ENCODE results near the gene NLRP13.
"Not testable (repeated sequence)": the region's sequence is repeated elsewhere in the genome, so short reads cannot be mapped to it uniquely, and the experiment has no call there.

The NLRP13 gene

GRCh38 chr19:55931936-55932386, at the start of gene NLRP13:
NLRP13 (minus strand) TSS chr19:55932336; CDS start chr19:55932311, 25 bp downstream.
- Mint-ChIP-seq H3K36me3 (ENCODE audit: insufficient read depth) (peaks cover 4% of the 10 kb centered on the region), H3K27me3 (peaks cover 17% of the 10 kb centered on the region), H3K27ac (ENCODE audit: low read depth) (no peak within 1 kb of the TSS), H3K4me3 (no peak within 1 kb of the TSS), H3K4me1 (no peaks in the 10 kb centered on the region), H3K9me3 (peaks cover 19% of the 10 kb centered on the region)
- DNase-seq (ENCODE audit: low spot score in 2 of 2) (no peak), ATAC-seq (replicated peaks; ENCODE audit: extremely low read depth, poor library complexity, severe bottlenecking) (no peak)

GRCh38 chr19:55980415-55980814, 48.3 kb upstream of the NLRP13 start:
- Mint-ChIP-seq H3K27me3 (peaks cover 16% of the 10 kb centered on the region), H3K4me1 (no peaks in the 10 kb centered on the region), H3K36me3 (ENCODE audit: insufficient read depth) (no peaks in the 10 kb centered on the region), H3K27ac (ENCODE audit: low read depth) (no peak overlapping the region), H3K9me3 (no peaks in the 10 kb centered on the region), H3K4me3 (no peak overlapping the region)
- DNase-seq (ENCODE audit: low spot score in 2 of 2) (no peak), ATAC-seq (replicated peaks; ENCODE audit: extremely low read depth, poor library complexity, severe bottlenecking) (no peak)

GRCh38 chr19:55973982-55974381, 41.8 kb upstream of the NLRP13 start:
- Mint-ChIP-seq H3K27ac (ENCODE audit: low read depth) (no peak overlapping the region), H3K9me3 (peaks cover 18% of the 10 kb centered on the region), H3K4me3 (no peak overlapping the region), H3K27me3 (peaks cover 11% of the 10 kb centered on the region), H3K36me3 (ENCODE audit: insufficient read depth) (no peaks in the 10 kb centered on the region), H3K4me1 (no peaks in the 10 kb centered on the region)
- ATAC-seq (replicated peaks; ENCODE audit: extremely low read depth, poor library complexity, severe bottlenecking) (no peak), DNase-seq (ENCODE audit: low spot score in 2 of 2) (no peak)

GRCh38 chr19:55962186-55962585, 30.1 kb upstream of the NLRP13 start:
- DNase-seq (ENCODE audit: low spot score in 2 of 2) (no peak), ATAC-seq (replicated peaks; ENCODE audit: extremely low read depth, poor library complexity, severe bottlenecking) (no peak)
- H3K27ac Mint-ChIP-seq (ENCODE audit: low read depth): no peak overlapping the region
- H3K27me3 Mint-ChIP-seq: no peaks in the 10 kb centered on the region
- no peak overlapping the region for H3K4me3 Mint-ChIP-seq
- no peaks in the 10 kb centered on the region for H3K4me1 Mint-ChIP-seq
- H3K36me3 Mint-ChIP-seq (ENCODE audit: insufficient read depth): no peaks in the 10 kb centered on the region
- H3K9me3 Mint-ChIP-seq: peaks cover 5% of the 10 kb centered on the region

- H3K27ac Mint-ChIP-seq (ENCODE audit: low read depth): no peak overlapping the region
- ATAC-seq (replicated peaks; ENCODE audit: extremely low read depth, poor library complexity, severe bottlenecking) (no peak), DNase-seq (ENCODE audit: low spot score in 2 of 2) (no peak)
- no peaks in the 10 kb centered on the region for H3K27me3 Mint-ChIP-seq
- no peak overlapping the region for H3K4me3 Mint-ChIP-seq
- H3K4me1 Mint-ChIP-seq: no peaks in the 10 kb centered on the region
- H3K9me3 Mint-ChIP-seq: no peaks in the 10 kb centered on the region
- H3K36me3 Mint-ChIP-seq (ENCODE audit: insufficient read depth): no peaks in the 10 kb centered on the region
Measured at GRCh38 chr19:55959996-55960675, 28.0 kb upstream of the NLRP13 start.

GRCh38 chr19:55958356-55958755, 26.2 kb upstream of the NLRP13 start:
- ATAC-seq (replicated peaks; ENCODE audit: extremely low read depth, poor library complexity, severe bottlenecking): no peak
- no peak for DNase-seq (ENCODE audit: low spot score in 2 of 2)
- no peak overlapping the region for H3K27ac Mint-ChIP-seq (ENCODE audit: low read depth)

GRCh38 chr19:55956431-55956830, 24.3 kb upstream of the NLRP13 start:
- H3K4me3 Mint-ChIP-seq: no peak overlapping the region
- H3K4me1 Mint-ChIP-seq: no peaks in the 10 kb centered on the region
- H3K27ac Mint-ChIP-seq (ENCODE audit: low read depth): no peak overlapping the region
- H3K9me3 Mint-ChIP-seq: no peaks in the 10 kb centered on the region
- ATAC-seq (replicated peaks; ENCODE audit: extremely low read depth, poor library complexity, severe bottlenecking) (no peak), DNase-seq (ENCODE audit: low spot score in 2 of 2) (no peak)
- no peaks in the 10 kb centered on the region for H3K36me3 Mint-ChIP-seq (ENCODE audit: insufficient read depth)
- no peaks in the 10 kb centered on the region for H3K27me3 Mint-ChIP-seq

More at GRCh38 chr19:55958356-55958755, 26.2 kb upstream of the NLRP13 start:
- Mint-ChIP-seq H3K36me3 (ENCODE audit: insufficient read depth) (no peaks in the 10 kb centered on the region), H3K4me3 (no peak overlapping the region), H3K9me3 (no peaks in the 10 kb centered on the region), H3K27me3 (no peaks in the 10 kb centered on the region), H3K4me1 (no peaks in the 10 kb centered on the region)

GRCh38 chr19:55950566-55950965, 18.4 kb upstream of the NLRP13 start:
- not testable (repeated sequence) for H3K36me3 Mint-ChIP-seq (ENCODE audit: insufficient read depth); H3K4me3 Mint-ChIP-seq; DNase-seq (ENCODE audit: low spot score in 2 of 2); H3K27ac Mint-ChIP-seq (ENCODE audit: low read depth); H3K9me3 Mint-ChIP-seq; H3K27me3 Mint-ChIP-seq; ATAC-seq (replicated peaks; ENCODE audit: extremely low read depth, poor library complexity, severe bottlenecking); H3K4me1 Mint-ChIP-seq

GRCh38 chr19:55947532-55947931, 15.4 kb upstream of the NLRP13 start, which contains the start of gene NLRP8:
NLRP8 (plus strand) TSS chr19:55947832.
- no peak for ATAC-seq (replicated peaks; ENCODE audit: extremely low read depth, poor library complexity, severe bottlenecking)
- Mint-ChIP-seq H3K9me3 (peaks cover 15% of the 10 kb centered on the region), H3K27ac (ENCODE audit: low read depth) (no peak within 1 kb of the TSS), H3K27me3 (no peaks in the 10 kb centered on the region), H3K4me3 (no peak within 1 kb of the TSS), H3K36me3 (ENCODE audit: insufficient read depth) (no peaks in the 10 kb centered on the region), H3K4me1 (no peaks in the 10 kb centered on the region)
- no peak for DNase-seq (ENCODE audit: low spot score in 2 of 2)

GRCh38 chr19:55940306-55940705, 8.2 kb upstream of the NLRP13 start:
- no peak overlapping the region for H3K27ac Mint-ChIP-seq (ENCODE audit: low read depth)
- H3K4me3 Mint-ChIP-seq: no peak overlapping the region
- no peaks in the 10 kb centered on the region for H3K4me1 Mint-ChIP-seq
- no peak for DNase-seq (ENCODE audit: low spot score in 2 of 2)
- ATAC-seq (replicated peaks; ENCODE audit: extremely low read depth, poor library complexity, severe bottlenecking): no peak
- peaks cover 6% of the 10 kb centered on the region for H3K9me3 Mint-ChIP-seq
- H3K36me3 Mint-ChIP-seq (ENCODE audit: insufficient read depth): peaks cover 3% of the 10 kb centered on the region
- no peaks in the 10 kb centered on the region for H3K27me3 Mint-ChIP-seq

- Mint-ChIP-seq H3K4me3 (no peak overlapping the region), H3K4me1 (no peaks in the 10 kb centered on the region), H3K27me3 (peaks cover 8% of the 10 kb centered on the region), H3K27ac (ENCODE audit: low read depth) (no peak overlapping the region), H3K36me3 (ENCODE audit: insufficient read depth) (peaks cover 6% of the 10 kb centered on the region), H3K9me3 (peaks cover 12% of the 10 kb centered on the region)
- DNase-seq (ENCODE audit: low spot score in 2 of 2) (no peak), ATAC-seq (replicated peaks; ENCODE audit: extremely low read depth, poor library complexity, severe bottlenecking) (no peak)
Measured at GRCh38 chr19:55939206-55939605, 7.1 kb upstream of the NLRP13 start.

GRCh38 chr19:55935206-55935605, 3.1 kb upstream of the NLRP13 start:
- Mint-ChIP-seq H3K27ac (ENCODE audit: low read depth) (no peak overlapping the region), H3K27me3 (peaks cover 17% of the 10 kb centered on the region)
- no peak for ATAC-seq (replicated peaks; ENCODE audit: extremely low read depth, poor library complexity, severe bottlenecking)

GRCh38 chr19:55930996-55931515, 1.1 kb downstream of the NLRP13 start:
- Mint-ChIP-seq H3K27me3 (peaks cover 18% of the 10 kb centered on the region), H3K4me3 (no peak overlapping the region), H3K36me3 (ENCODE audit: insufficient read depth) (peaks cover 4% of the 10 kb centered on the region), H3K9me3 (peaks cover 19% of the 10 kb centered on the region), H3K4me1 (no peaks in the 10 kb centered on the region), H3K27ac (ENCODE audit: low read depth) (no peak overlapping the region)
- DNase-seq (ENCODE audit: low spot score in 2 of 2): no peak
- no peak for ATAC-seq (replicated peaks; ENCODE audit: extremely low read depth, poor library complexity, severe bottlenecking)

More at GRCh38 chr19:55935206-55935605, 3.1 kb upstream of the NLRP13 start:
- peaks cover 4% of the 10 kb centered on the region for H3K36me3 Mint-ChIP-seq (ENCODE audit: insufficient read depth)
- peaks cover 14% of the 10 kb centered on the region for H3K9me3 Mint-ChIP-seq
- H3K4me1 Mint-ChIP-seq: no peaks in the 10 kb centered on the region
- DNase-seq (ENCODE audit: low spot score in 2 of 2): no peak
- H3K4me3 Mint-ChIP-seq: no peak overlapping the region

Data from central memory CD8-positive, alpha-beta T cell (primary cell).